DOHH2 (cell line): ENCODE data around the gene PCARE.

Experiments used
- CTCF ChIP-seq: fragments of 200-600 bp; sonication (generic); IDR thresholded peaks from one replicate; pipeline ENCODE4 v1.5.1; 2014; ENCODE audit warnings: antibody characterized with exemption, mild to moderate bottlenecking, low read depth, low read length; ENCODE audit not compliant: poor library complexity, severe bottlenecking
- EZH2phosphoT487 ChIP-seq: fragments of 200-600 bp; sonication (generic); IDR thresholded peaks from 2 replicates; pipeline ENCODE4 v1.6.1; 2017; ENCODE audit warnings: borderline replicate concordance, mild to moderate bottlenecking, antibody characterized with exemption, low read length, moderate library complexity, mixed read lengths

GRCh38 chr2:29071032-29071975 lies 3.0 kb downstream of the PCARE start:
- TF ChIP-seq CTCF (no peak), EZH2phosphoT487 (no peak)
